A673 (cell line): ENCODE data around the gene CHAT. TPM values are rescaled to one million over a fixed set of nuclear protein-coding genes. Genes with fewer than 3 reads are reported as not detected.

ENCODE experiments used
- BruUV-seq: library from RNA; stranded (reverse); fragments of 400-500 nt; replicated peaks from 2 replicates; lab custom pipeline; 2021; lab: Mats Ljungman, UMichigan
- CTCF ChIA-PET: fragments of 300-600 bp; sonication (Branson Sonifier 250); formaldehyde crosslinking; loops from one replicate; lab custom pipeline; 2022; ENCODE audit warnings: antibody characterized with exemption; lab: Charles Lee
- POLR2A ChIA-PET: fragments of 300-600 bp; sonication (Branson Sonifier 250); formaldehyde crosslinking; loops from one replicate; lab custom pipeline; 2022; ENCODE audit warnings: antibody characterized with exemption; ENCODE audit not compliant: low non-redundant PET; lab: Charles Lee
- DNase-seq: peaks from one replicate; pipeline ENCODE4 v3.0.0-alpha.2; 2015; ENCODE audit warnings: low spot score
- H3K27ac ChIP-seq: fragments of 200-600 bp; sonication (generic); 2 replicates; pipeline ENCODE4 v1.5.1; 2016; ENCODE audit warnings: mixed run types, low read depth, mild to moderate bottlenecking, mixed read lengths, antibody characterized with exemption, low read length; ENCODE audit not compliant: poor library complexity, severe bottlenecking
- H3K27me3 ChIP-seq: fragments of 200-600 bp; sonication (generic); replicated peaks from 2 replicates; pipeline ENCODE4 v1.6.1; 2017; ENCODE audit warnings: mixed run types, low read depth, mild to moderate bottlenecking, mixed read lengths, antibody characterized with exemption, low read length; ENCODE audit not compliant: insufficient read depth, poor library complexity
- H3K36me3 ChIP-seq: fragments of 200-600 bp; sonication (generic); 2 replicates; pipeline ENCODE4 v1.6.1; 2016; ENCODE audit warnings: mixed run types, mild to moderate bottlenecking, mixed read lengths, antibody characterized with exemption, low read length; ENCODE audit not compliant: insufficient read depth, poor library complexity, severe bottlenecking
- H3K4me1 ChIP-seq: fragments of 200-600 bp; sonication (generic); 2 replicates; pipeline ENCODE4 v1.6.1; 2017; ENCODE audit warnings: mixed run types, mild to moderate bottlenecking, mixed read lengths, antibody characterized with exemption, low read length; ENCODE audit not compliant: insufficient read depth, poor library complexity, severe bottlenecking
- H3K4me3 ChIP-seq: fragments of 200-600 bp; sonication (generic); 2 replicates; pipeline ENCODE4 v1.5.1; 2016; ENCODE audit warnings: low read depth, mixed run types, mild to moderate bottlenecking, mixed read lengths, low read length; ENCODE audit not compliant: poor library complexity, severe bottlenecking
- H3K9me3 ChIP-seq: fragments of 200-600 bp; sonication (generic); 2 replicates; pipeline ENCODE4 v1.6.1; 2016; ENCODE audit warnings: mixed run types, low read depth, mild to moderate bottlenecking, mixed read lengths, antibody characterized with exemption, low read length; ENCODE audit not compliant: poor library complexity, severe bottlenecking
- CTCF ChIP-seq: fragments of 300-800, 200-600 bp; sonication (generic); conservative IDR thresholded peaks from 2 replicates; pipeline ENCODE4 v1.5.1; 2017; ENCODE audit warnings: low read depth, mild to moderate bottlenecking, antibody characterized with exemption, low read length, moderate library complexity, mixed read lengths
- EZH2 ChIP-seq: fragments of 200-600 bp; sonication (generic); IDR thresholded peaks from 2 replicates; pipeline ENCODE4 v1.6.1; 2017; ENCODE audit warnings: borderline replicate concordance, low read depth, mild to moderate bottlenecking, mixed read lengths, antibody characterized with exemption, low read length; ENCODE audit not compliant: poor library complexity, severe bottlenecking
- intact Hi-C: fragments of 100-400 bp; cut with micrococcal nuclease; formaldehyde crosslinking; loops from one replicate; pipeline ENCODE4 v1.10.0; 2022; ENCODE audit not compliant: unreplicated experiment
- total RNA-seq: library from RNA; stranded (reverse); gene quantifications from 2 replicates; pipeline ENCODE4 v1.2.3, GENCODE V29; 2021

The CHAT gene
- total RNA-seq, 1 experiment from 2014 or later = 0.56 TPM

DNA sequence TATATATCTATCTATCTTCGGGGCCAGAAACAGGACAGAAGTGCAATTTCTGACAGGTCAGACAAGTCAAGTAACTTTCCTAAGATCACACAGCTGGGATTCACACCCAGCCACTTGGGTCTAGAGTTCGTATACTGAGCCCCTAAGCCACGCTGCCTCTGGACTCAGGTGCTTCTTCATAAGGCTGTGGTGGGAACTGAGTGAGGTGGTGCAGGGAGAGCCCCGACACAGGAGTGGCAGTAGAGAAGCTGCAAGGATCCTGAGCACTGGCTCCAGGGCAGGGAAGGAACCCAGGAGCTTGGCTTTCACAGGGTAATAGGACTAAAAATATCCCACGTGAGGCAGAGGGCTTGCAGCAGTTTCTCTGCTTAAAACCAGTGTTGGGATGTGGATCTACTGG is 99.4 kb downstream of the CHAT start:
- Histone ChIP-seq H3K27ac (no peak overlapping the region), H3K27me3 (no peaks in the 10 kb centered on the region), H3K4me1 (no peaks in the 10 kb centered on the region), H3K4me3 (no peak overlapping the region), H3K36me3 (no peaks in the 10 kb centered on the region), H3K9me3 (no peaks in the 10 kb centered on the region)
- ChIA-PET CTCF (no interaction called here), POLR2A (no interaction called here)
- BruUV-seq = no TSS peak
- intact Hi-C loops = no loop called here
- no peak for TF ChIP-seq EZH2
- TF ChIP-seq CTCF = no peak
- no peak for DNase-seq

Other genes with a start within 250 kb of the CHAT start
- gene DRGX, start 217.9 kb upstream of the CHAT start, total RNA-seq = not detected in 2 replicates
- gene ERCC6, start 74.9 kb upstream of the CHAT start, total RNA-seq = 11.0 and 11.4 TPM in 2 replicates
- 0.28 and 0.30 TPM in 2 replicates for gene SLC18A3, start 3.7 kb upstream of the CHAT start, total RNA-seq
- not detected in 2 replicates for gene C10orf53, start 65.6 kb downstream of the CHAT start, total RNA-seq
- gene OGDHL, start 148.3 kb downstream of the CHAT start, total RNA-seq = 1.6 and 2.6 TPM in 2 replicates